ENCODE data around the gene HOMER2. TPM values are rescaled to one million over a fixed set of nuclear protein-coding genes. Genes with fewer than 3 reads are reported as not detected.
A peak's percentile ranks its signal among the peaks of the same experiment; 100 is the strongest.

Gene HOMER2
- total RNA-seq, 1 experiment from 2014 or later: 14.2 TPM

DNA sequence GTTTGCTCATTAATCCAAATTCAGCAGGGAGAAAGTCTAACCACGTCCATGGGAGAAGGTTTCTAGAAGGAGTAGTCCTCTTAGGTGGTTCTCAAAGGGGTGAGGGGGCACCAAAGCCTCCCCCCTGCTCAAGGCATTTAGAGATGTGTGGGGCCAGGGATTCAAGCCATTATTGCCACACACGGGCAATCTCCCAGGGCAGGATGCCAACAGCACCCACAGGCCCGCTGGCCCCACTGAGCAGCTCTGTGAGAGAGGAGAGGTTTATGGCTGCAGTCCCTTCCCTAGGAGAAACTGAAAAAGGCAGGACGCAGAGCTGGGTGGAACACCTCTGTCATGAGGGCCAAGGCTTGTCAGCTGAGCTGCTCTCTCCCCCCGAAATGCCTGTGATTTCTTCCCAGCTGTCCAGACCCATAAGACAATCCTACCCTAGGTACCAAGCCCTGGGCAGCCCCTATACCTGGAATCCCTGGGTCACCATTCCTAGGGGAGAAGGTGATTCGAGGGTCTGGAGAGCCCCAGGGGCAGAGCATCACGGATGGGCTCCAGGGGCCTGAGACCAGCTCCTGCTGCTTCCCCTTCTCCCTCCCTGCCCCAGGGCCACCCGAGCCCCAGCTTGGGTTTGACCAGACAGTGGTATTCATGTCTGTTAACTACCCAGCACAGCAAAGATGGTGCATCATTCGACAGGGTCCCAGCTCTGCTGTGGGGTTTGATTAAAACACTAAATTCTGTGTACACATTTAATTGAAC is 104.1 kb downstream of the HOMER2 start:
- Histone ChIP-seq H3K4me1 (ENCODE audit: insufficient read depth, low read length) (no peaks in the 10 kb centered on the region), H2BK20ac (ENCODE audit: low read depth, low read length, poor library complexity, severe bottlenecking) (no peak overlapping the region), H3K9me3 (ENCODE audit: control insufficient read depth, low read depth, low read length) (no peaks in the 10 kb centered on the region), H2BK120ac (ENCODE audit: low read depth, low read length, poor library complexity, severe bottlenecking) (no peak overlapping the region), H2BK12ac (ENCODE audit: insufficient read length, low read depth, low read length) (no peak overlapping the region), H3K14ac (ENCODE audit: insufficient read depth, low read length) (no peak overlapping the region), H3K23me2 (ENCODE audit: insufficient read length, low read depth, low read length, poor library complexity, severe bottlenecking) (no peaks in the 10 kb centered on the region), H2AFZ (ENCODE audit: low read length) (no peak overlapping the region), H3K4ac (ENCODE audit: low read depth, low read length) (no peak overlapping the region), H3T11ph (ENCODE audit: low read length) (no peak overlapping the region), H3K18ac (ENCODE audit: insufficient read length, low read depth, low read length) (no peak overlapping the region), H3K4me2 (ENCODE audit: insufficient read depth, insufficient read length, low read length) (no peak overlapping the region), H3K9ac (ENCODE audit: extremely low read depth, insufficient read length, low read length) (no peak overlapping the region), H3K79me2 (ENCODE audit: insufficient read depth, low read length) (no peaks in the 10 kb centered on the region), H3K79me1 (ENCODE audit: insufficient read depth, low read depth, low read length, poor library complexity, severe bottlenecking) (no peaks in the 10 kb centered on the region), H3K56ac (ENCODE audit: insufficient read length, low read depth, low read length) (no peak overlapping the region), H2AK5ac (ENCODE audit: insufficient read length, low read length) (no peak overlapping the region), H4K91ac (ENCODE audit: insufficient read length, low read depth, low read length) (no peak overlapping the region), H4K5ac (ENCODE audit: insufficient read length, low read depth, low read length) (no peak overlapping the region), H2BK5ac (ENCODE audit: insufficient read length, low read length) (no peak overlapping the region), H3K23ac (ENCODE audit: insufficient read length, low read depth, low read length) (no peak overlapping the region), H2BK15ac (ENCODE audit: low read depth, low read length) (no peak overlapping the region), H3K27ac (ENCODE audit: insufficient read length, low read depth, low read length) (no peak overlapping the region), H4K8ac (replicated peaks; ENCODE audit: insufficient read length, low read depth, low read length) (no peak overlapping the region), H3K27me3 (ENCODE audit: insufficient read depth, low read length) (no peaks in the 10 kb centered on the region), H4K20me1 (ENCODE audit: control insufficient read depth, insufficient read depth, insufficient read length) (no peaks in the 10 kb centered on the region)
- no peaks in the 10 kb centered on the region for H3K9me3 Mint-ChIP-seq
- H3K27ac Mint-ChIP-seq: peak overlapping the region in 1 of 3 experiments; percentile 18; a peak in 1 of 7 replicates
- H3K4me1 Mint-ChIP-seq: peaks cover 14 to 20% of the 10 kb centered on the region in 2 experiments
- TF ChIP-seq, protein P1, sequence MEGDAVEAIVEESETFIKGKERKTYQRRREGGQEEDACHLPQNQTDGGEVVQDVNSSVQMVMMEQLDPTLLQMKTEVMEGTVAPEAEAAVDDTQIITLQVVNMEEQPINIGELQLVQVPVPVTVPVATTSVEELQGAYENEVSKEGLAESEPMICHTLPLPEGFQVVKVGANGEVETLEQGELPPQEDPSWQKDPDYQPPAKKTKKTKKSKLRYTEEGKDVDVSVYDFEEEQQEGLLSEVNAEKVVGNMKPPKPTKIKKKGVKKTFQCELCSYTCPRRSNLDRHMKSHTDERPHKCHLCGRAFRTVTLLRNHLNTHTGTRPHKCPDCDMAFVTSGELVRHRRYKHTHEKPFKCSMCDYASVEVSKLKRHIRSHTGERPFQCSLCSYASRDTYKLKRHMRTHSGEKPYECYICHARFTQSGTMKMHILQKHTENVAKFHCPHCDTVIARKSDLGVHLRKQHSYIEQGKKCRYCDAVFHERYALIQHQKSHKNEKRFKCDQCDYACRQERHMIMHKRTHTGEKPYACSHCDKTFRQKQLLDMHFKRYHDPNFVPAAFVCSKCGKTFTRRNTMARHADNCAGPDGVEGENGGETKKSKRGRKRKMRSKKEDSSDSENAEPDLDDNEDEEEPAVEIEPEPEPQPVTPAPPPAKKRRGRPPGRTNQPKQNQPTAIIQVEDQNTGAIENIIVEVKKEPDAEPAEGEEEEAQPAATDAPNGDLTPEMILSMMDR (conservative IDR thresholded peaks at IDR 0.05): no peak
- no peak overlapping the region for H3K4me3 Mint-ChIP-seq
- H3K27me3 Mint-ChIP-seq (ENCODE audit: low read depth): no peaks in the 10 kb centered on the region
- DNase-seq: no peak
- no CpG with 5 or more reads among the region's 9 CpGs for WGBS (ENCODE audit: extremely low coverage, insufficient read length, low lambda C conversion rate)
- no peaks in the 10 kb centered on the region; a peak in 1 of 7 replicates for H3K36me3 Mint-ChIP-seq (ENCODE audit: insufficient read depth in 1 of 3, low read depth in 3 of 3)

Data from H9 (cell line).